HG03457 (cell line): ENCODE measurements around the gene BEGAIN.

Source experiments
- ATAC-seq: cut with Tn5 transposase; IDR thresholded peaks from one replicate; pipeline ENCODE4 v1.9.1; 2021; ENCODE audit warnings: moderate number of reproducible peaks; ENCODE audit not compliant: unreplicated experiment

BEGAIN gene

GRCh38 chr14:100587086-100587762 lies at the start of gene BEGAIN:
TSS of gene BEGAIN (minus strand) at chr14:100587417. CDS start at chr14:100587290, 127 bp downstream.
- ATAC-seq = no peak

GRCh38 chr14:100636559-100636958 lies 49.3 kb upstream of the BEGAIN start:
- no peak for ATAC-seq

- ATAC-seq = no peak
These were observed 46.8 kb upstream of the BEGAIN start for GRCh38 chr14:100634026-100634425.

DNA sequence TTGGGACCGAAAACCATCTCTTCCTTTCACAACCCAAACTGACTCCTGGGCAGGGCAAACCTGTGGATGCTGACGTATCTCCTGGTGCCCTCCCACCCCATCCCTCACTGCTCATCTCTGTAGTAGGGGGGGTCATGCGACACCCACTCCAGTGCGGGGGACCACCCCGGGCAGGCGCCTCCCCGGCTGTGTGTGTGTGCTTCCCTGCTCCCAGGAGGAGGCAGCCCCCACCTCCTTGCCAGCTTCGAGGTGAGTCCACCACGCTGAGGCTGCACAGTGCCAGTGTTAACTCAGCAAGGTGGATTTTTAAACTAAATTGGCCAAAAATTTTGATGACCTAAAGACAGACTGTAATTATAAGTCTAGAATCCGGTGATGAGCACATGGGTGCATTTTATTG lies 46.2 kb upstream of the BEGAIN start:
- ATAC-seq = no peak

GRCh38 chr14:100629696-100630095 lies 42.5 kb upstream of the BEGAIN start:
- no peak for ATAC-seq

DNA sequence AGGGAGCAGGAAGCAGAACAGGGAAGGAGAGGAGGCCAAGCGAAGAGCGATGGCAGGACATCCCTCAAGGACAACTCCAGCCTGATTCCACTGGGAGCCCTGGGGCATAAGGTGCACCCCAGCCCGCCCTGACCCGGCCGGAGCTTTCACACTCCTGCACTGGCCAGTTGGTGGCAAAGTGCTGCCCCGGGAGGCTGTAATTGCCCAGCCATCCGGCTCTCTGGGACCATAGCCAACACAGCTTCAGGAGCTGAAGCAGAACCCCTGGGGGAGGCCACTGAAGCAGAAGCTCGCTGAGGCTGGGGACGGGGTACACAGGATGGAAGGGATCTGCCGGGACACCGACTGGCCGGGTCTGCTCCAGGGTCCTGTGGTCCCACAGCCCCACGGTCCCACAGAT lies 41.9 kb upstream of the BEGAIN start:
- no peak for ATAC-seq

DNA sequence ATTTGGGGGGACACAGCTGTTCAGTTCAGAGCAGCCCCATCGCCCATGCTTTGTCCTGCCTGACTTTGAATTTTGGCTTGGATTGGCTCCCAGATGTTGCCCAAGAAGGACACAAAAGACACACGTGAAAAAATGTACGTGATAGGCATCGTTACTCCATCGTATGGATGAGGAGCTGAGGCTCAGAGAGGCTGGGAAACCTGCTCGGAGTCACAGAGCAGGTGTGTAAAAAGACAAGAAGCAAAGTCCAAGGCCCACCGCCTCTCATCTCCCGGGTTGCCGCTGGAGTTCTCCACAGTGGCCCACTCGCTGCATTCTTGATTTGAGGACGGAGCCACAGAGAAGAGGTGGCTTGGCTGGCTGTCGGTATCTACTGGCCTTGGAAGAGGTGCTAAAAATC lies 41.0 kb upstream of the BEGAIN start:
- no peak for ATAC-seq

DNA sequence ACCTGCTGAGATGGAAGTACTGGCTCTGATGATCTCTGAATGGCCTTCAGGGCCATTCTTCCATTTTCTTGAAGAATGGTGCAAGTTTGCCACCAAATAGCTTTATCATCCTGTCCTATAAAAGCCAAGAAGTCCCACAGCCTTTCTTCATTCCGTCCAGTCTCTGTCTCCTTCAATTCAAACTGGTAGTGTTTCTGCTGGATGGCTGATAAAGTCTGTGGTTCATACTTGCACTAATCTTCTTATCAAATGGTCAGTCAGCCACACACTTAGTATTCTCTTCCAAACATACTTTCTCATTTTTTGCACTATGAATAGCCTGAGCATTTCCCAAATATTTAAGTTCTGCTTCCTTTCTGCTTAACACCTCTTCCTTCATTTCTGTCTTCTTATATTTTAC lies 39.4 kb upstream of the BEGAIN start:
- ATAC-seq = no peak

DNA sequence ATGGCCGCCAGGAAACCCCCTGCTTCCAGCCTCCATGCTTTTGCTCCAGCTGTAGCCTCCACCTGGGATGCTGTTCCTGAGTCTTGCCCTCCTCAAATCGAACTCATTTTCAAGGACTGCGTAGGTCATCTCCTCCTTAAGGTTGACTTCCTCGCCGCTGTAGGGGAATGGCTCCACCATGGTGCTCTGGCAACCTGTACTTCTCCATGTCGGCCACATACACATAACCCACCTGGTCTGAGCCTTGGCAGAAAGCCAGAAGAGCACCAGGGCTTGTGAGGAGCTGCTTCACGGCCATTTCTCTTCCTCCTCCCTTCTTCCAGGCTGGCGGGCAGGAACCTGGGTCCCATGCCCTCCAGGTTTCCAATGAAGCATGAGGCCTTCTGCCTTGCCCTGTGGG lies 36.7 kb upstream of the BEGAIN start:
- ATAC-seq = no peak

GRCh38 chr14:100623557-100623956 lies 36.3 kb upstream of the BEGAIN start:
- no peak for ATAC-seq

DNA sequence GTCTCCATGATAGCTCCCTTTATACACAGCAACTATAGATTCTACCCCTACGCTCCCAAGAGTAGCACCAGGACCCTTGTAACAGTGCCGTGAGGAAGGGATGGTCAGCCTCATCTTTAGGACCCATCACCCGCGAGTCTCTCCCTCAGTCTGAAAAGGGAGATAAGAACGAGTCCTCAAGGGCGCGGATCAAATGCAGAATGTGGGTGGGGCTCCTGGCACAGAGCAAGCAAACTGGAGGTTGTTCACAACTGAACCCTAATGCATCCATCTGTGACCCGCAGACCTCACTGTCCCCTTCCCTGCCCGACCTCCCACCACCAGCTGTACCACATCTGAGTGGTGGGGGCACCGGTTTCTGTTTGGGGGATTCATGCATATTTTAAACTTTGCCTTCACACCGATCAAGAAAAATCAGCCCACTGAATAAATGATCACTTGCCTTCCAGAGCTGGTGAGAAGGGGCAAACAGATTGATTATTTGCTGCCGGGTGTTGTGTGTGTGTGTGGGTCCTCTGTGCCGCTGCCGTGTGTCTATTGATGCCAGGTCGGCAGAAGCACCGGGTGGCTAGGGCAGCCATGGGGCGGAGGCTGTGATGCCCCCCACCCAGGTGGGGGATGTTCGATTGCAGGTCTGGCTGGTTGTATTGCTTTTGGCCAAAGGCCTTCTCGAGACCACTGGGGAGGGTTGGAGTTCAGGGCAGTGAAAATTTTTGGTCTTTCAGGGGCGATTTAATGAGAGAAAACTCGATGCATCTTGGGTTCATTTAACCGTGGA lies 35.7 kb upstream of the BEGAIN start:
- ATAC-seq = no peak

GRCh38 chr14:100622224-100622623 lies 35.0 kb upstream of the BEGAIN start:
- ATAC-seq = no peak

- no peak for ATAC-seq
These were observed 34.6 kb upstream of the BEGAIN start for GRCh38 chr14:100621806-100622205.

DNA sequence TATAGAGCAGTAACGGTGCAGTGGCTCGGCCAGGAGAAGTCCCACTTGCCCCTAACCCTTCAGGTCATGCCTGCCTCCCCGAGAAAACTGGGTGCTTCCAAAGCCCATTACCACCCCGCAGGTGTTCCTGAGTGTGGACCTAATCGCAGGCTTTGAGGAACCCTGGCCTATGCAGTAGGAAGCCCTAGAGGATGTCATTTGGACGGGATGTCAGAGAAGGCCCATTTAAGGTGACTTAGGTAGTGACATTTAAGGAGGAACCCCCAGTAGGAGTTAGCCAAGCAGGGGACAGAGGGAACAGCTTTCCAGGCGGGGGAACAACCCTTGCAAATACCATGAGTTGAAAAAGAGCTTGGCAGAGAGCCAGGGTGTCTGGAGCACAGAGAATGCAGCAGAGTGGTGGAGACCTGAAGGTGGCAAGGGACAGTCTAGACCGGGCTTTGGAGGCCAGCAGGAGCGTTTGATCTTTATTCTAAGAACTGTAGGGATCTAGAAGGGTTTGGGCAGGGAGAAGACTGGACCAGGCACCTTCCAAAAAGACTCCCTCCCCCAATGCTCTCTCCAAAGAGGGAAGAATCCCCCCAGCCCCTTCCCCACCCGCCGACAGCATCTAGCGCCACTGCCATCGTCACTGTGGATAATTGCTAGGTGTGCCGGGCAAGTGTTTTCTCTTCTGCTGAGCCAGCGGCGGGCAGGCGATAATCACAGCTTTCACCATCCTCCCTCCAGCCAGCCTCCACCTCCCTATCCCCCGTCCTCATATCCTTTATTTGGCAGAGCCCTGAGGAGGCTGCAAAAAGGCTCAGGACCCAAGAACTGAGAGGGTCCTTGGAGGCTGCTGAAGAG lies 33.3 kb upstream of the BEGAIN start:
- no peak for ATAC-seq

GRCh38 chr14:100619396-100620254 lies 32.4 kb upstream of the BEGAIN start:
- no peak for ATAC-seq

DNA sequence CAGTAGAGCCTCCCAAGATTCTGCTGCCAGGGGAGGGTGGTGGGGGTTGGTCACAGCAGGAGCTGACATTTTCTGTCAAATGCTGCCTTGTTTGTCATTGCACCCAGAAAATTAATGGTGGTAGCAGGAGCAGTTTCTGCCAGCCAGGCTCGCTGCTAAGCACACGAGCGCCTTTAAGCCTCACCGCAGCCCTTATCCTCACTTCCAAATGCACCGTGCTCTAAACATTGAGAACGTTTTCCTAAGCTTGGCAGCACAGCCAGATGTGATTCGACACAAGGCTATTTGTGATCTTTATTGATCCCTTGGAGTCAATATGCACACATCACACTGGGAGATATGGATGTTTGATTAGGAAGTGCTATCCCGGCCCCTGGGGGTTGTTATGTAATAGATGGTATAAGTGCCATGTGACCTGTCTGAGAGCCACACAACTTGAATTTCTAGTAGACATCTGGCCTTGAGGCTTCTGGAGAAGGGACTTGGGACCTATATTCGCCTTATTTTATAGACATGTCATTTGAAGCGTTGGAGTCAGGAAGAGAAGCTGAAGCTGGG lies 31.6 kb upstream of the BEGAIN start:
- no peak for ATAC-seq

- no peak for ATAC-seq
These were observed 31.1 kb upstream of the BEGAIN start for GRCh38 chr14:100618318-100618693.

- no peak for ATAC-seq
These were observed 30.4 kb upstream of the BEGAIN start for GRCh38 chr14:100617410-100618317.

GRCh38 chr14:100616854-100617409 lies 29.7 kb upstream of the BEGAIN start:
- ATAC-seq = no peak
